GM21515 (cell line): Measurements from ENCODE around the gene CNOT6.
A peak's percentile ranks its signal among the peaks of the same experiment; 100 is the strongest.
"Not testable (repeated sequence)": the region's sequence is repeated elsewhere in the genome, so short reads cannot be mapped to it uniquely, and the experiment has no call there.

Experiments
- ATAC-seq: cut with Tn5 transposase; IDR thresholded peaks from one replicate; pipeline ENCODE4 v1.9.1; 2021; ENCODE audit not compliant: unreplicated experiment

CNOT6 gene

DNA sequence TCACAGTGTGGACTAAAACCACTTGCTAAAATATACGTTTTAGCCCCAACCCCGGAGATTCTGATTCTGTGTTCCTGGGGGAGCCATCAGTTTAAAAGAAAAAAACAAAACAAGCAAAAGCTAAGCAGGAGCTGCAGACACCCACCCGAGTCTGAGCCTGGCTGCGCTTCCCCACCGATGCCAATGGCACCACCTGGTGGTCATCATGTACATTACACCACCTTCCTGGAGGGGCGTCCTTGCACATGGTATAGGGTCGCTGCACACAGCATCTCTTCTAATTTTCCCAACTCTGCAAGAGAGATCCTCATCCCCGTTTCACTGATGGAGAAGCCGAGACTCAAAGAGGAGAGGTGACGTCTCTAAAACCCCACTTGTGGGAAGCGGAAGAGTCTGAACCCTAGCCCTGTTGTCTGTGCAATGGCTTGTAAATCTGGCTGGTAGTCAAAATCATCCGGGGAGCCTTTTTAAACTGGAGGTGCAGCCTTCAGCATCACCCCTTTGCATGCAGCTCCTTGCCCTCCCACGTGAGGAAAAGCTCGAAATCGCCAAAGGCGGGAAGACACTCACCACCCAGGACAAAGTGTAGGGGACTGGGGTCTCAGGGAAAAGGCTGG, 23.1 kb upstream of the CNOT6 start:
- ATAC-seq = peak; percentile 67

DNA sequence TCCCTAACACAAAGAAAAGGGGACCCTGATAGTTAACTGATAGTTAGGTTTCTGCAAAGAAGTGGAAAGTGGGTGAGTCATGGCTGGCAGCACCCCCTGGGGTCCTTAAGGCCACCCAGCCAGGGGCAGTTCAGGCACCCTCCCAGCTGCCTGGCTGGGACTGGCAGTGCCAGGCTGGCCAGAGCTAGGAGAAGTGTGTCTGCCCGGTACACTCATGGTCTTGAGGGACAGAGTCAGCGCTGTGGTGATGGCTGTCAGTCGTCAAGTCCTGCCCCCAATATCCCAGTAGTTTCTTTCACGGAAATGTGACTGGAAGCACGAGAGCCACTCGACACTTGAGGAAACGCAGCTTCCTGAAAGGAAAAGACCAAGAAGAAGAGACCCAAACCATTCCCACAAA, 22.3 kb upstream of the CNOT6 start:
- no peak for ATAC-seq

DNA sequence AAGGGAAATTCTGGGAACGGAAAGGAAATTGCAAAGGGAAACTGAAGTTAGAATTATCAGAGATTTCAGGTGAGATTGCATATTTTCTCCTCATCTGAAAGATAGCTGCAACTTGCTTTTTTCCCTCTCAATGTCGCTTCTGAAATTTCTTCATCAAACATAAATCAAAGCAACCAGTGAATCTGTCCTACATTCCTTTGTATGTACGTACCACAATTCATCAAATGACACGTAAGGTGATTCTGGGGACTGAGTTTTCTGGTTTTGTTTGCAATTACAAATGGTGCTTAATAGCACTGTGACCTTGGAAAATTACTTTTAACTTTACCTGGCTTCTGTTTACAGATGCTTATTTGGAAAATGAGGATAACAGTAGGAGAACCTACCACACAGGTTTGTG, 21.9 kb upstream of the CNOT6 start:
- ATAC-seq = no peak

DNA sequence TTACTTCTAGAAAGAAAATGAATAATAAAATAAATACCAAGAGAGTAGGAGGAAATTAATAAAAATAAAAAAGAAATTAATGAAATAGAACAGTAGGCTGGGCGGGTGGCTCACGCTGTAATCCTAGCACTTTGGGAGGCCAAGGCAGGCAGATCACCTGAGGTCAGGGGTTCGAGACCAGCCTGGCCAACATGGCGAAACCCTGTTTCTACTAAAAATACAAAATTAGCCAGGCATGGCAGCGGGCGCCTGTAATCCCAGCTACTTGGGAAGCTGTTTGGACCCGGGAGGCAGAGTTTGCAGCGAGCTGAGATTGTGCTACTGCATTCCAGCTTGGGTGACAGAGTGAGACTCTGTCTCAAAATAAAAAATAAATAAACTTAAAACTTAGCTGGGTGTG, 20.8 kb upstream of the CNOT6 start:
- ATAC-seq = not testable (repeated sequence)

DNA sequence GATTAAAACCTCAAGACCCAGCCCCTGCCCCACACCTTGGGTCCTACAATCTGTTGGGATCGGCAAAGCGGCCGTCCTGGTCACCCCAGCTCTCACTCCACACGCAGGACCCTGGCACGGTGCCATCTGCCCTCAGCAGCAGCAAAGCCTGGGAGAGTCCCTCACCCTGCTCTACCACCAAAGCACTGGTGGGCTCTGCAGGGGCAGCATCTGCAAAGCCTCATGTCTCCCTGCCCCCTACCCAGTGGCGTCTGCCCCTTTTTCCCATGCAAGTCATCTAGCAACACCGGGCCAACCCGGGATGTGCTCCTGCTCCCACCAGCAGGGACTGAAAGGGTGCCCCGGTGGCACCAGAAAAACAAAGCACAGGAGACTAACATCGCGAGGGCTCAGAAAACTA, 19.6 kb upstream of the CNOT6 start:
- no peak for ATAC-seq

DNA sequence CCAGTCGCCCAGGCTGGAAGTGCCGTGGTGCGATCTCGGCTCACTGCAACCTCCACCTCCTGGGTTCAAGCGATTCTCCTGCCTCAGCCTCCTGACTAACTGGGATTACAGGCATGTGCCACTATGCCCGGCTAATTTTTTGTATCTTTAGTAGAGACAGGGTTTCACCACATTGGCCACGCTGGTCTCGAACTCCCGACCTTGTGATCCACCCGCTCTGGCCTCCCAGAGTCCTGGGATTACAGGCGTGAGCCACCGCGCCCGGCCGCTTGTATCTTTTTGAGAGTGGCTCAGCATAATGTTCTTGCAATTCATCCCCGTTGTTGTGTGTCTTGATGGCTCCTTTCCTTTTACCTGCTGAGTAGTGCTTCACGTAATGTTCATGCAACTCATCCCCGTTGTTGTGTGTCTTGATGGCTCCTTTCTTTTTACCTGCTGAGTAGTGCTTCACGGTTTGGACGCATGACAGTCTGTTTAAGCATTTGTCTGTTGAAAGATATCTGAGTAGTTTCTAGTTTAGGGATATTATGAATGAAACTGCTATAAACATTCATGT, 18.1 kb upstream of the CNOT6 start:
- not testable (repeated sequence) for ATAC-seq

DNA sequence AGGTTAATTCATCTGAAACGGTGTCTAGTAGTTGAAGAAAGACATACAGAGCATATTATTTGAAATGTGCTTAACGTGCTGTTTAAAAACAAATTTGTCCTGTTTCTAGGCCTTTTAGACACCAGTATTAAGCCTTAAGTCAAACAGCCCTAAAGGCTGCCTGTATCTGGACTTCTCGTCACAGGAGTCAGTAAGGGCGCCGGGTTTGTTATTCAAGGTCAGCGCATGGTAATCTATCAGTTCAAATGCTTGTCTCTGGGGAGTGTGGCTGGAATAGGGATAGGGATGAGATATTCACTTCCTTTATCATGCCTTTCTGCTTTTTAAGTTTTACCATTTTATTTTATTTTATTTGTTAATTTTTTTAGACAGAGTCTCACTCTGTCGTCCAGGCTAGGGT, 9.4 kb upstream of the CNOT6 start:
- ATAC-seq = no peak

DNA sequence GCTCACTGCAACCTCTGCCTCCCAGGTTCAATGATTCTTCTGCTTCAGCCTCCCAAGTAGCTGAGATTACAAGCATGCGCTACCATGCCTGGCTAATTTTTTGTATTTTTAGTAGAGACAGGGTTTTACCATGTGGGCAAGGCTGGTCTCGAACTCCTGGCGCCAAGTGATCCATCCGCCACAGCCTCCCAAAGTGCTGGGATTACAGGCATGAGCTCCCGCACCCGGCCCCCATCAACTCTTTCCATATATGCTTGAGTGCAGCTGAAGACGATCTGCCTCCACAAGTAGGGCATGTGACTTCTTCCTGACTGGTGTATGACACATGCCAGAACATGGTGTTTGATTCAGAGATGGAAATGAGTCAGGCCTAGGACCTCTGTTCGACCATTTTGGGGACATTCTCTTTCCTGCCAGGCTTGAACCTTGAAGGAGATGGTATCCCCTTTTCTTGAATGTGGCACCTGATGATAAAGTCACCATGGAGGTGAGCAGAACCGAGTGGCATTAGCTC, 7.5 kb upstream of the CNOT6 start:
- no peak for ATAC-seq

DNA sequence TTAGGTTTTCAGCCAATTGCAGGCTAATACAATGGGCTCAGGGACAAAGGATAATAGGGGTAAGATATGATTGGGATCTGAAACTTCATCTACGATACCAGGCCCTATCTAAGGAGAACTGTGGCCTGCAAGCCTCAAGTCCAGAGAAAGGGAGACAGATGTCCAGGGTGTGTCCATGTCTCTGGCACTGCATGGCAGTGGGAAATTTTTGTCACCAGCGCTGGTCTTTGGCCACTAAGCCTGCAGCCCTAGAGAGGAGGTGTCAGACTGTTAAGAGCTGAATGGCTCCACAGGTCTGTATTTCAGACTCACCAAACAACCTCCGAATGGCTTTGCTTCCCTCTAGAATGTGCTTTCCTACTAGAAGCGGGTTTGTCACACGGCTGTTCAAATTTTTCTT, 6.6 kb upstream of the CNOT6 start:
- no peak for ATAC-seq

DNA sequence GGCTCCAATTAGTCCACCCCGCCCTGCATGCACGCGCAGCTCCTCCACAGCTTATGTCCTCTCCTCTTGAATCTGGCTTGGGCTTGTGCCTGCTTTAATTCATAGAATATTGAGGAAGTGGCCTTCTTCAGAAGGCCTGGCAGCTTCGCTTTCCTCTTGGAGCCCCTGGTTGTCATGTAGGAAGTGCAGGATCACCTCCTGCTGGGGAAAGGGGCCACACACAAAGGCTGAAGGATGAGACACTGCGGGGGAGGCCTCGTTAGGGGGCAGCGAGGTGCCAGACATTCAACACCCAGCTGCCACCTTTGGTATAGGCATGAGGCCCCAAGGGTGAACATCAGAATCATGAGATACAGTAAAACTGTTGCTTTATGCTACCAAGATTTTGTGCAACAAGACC, 2.7 kb upstream of the CNOT6 start:
- no peak for ATAC-seq

DNA sequence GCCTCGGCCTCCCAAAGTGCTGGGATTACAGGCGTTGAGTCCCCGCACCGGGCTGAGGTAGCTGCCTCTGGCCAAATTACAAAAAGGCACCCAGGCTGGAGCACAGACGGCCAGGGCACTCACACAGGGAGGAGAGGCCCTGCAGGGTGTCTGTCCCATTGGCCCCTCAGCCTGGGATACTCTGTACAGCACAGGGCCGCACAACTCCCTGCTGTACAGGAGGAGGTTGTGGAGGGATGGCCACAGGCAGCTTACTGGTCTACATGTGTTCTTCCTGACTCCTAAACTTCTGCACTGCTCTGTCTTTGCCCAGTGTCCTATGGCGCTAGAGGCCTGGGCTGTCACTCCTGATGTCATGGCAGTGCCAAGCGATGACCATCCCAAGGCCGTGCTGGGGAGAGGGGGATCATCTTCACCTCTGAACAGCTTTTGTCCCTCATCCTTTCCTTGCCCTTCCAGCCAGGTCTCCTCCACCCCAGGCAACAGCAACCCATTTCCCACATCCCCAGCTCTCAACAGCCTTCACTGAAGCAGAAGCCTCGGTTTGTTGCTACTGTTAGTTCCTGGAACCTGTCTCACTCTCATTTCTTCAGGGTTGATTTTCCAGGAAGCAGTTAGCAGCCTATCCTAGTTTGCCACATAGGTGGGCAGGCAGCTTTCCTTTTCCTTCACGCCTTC, 1.8 kb upstream of the CNOT6 start:
- no peak for ATAC-seq

DNA sequence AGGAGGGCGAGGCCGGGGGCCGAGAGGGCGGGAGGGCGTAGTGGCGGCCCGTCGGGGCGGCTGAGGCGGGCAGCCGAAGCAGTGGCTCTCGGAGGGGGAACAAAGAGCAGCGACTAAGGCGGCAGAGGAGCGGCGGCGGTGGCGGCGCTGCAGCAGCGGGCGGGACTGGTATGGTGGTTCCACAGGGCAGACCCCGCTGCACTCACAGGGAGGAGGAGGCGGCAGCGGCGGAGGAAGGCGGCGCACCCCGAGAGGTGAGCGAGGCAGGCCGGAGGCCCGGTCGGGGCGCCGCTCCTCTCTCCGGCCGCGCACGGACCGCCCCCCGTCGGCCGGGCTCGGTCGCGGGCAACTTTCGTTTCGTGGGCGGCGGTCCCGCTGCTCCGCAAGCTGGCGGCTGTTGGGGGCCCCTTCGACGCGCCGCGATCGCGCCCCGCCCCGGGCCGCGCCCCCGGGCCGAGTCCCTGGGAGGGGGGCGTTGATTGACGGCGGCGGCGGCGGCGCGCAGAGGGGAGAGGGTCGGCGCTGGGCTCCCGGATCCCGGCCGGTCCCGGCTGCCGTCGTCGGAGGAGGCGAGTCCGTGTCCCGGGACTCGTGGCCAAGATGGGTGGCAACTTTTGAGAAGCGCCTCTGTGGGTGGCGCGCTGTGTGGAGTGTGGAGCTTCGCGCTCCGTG, 467 bp downstream of the CNOT6 start:
- peak; percentile 41 for ATAC-seq

DNA sequence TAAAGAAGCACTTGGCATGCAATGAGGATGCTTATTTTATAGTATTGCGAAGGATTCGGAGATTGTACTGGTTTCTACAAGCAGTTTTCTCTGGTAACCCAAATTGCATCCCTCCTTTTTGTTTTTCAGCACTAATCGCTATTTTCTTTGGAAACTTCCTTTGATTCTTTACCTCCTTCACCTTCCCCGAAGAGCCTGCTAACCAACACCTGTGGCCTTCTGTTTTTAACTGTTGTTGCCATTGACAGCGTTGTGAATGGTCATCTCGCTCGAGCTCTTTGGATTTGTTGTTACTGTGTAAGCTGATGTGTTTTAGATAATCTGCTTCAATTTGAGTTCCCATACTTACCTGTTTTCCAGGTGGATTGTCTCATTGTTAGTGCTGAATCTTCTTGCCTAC, 1.1 kb downstream of the CNOT6 start:
- no peak for ATAC-seq

DNA sequence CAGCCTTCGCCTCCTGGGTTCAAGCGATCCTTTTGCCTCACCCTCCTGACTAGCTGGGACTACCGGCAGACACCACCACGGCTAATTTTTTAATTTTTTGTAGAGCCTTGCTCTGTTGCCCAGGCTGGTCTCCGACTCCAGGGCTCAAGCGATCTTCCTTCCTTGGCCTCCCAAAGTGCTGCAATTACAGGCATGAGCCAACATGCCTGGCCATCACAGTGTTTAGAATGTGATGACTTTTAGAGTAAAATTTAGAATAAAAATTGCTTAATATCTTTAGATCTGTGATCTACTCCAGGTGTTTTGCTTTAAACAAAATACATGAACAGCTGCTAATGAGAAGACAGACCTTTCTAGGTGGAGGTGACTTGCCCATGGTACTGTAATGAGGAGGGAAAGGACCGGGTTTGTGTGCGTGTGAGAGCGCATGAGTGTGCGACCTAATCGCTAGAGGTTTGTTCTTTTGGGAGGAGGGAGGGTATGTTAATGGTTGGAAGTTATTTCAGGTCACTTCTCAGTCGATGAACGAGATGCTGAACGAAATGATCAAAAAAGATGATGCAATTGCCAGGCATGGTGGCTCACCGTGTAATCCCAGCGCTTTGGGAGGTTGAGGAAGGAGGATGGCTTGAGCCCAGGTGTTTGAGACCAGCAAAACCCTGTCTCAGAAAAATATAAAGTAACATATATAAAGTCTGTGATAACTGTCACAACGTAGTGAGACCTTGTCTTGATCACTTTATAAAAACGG, 2.0 kb downstream of the CNOT6 start:
- ATAC-seq = no peak

DNA sequence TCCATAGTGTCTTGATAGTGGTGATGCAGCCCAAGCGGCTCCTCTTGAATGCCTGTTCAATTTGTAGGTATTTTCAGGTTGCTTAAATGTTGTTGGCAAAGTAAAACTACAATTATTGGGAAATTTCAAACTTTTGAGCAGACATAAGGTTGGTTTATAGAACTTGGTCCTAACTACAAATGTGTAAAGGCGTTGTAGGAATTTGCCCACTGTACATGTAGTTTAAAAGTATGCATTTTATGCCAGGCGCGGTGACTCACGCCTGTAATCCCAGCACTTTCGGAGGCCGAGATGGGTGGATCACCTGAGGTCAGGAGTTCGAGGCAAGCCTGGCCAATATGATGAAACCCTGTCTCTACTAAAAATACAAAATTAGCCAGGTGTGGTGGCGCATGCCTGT, 2.6 kb downstream of the CNOT6 start:
- not testable (repeated sequence) for ATAC-seq

DNA sequence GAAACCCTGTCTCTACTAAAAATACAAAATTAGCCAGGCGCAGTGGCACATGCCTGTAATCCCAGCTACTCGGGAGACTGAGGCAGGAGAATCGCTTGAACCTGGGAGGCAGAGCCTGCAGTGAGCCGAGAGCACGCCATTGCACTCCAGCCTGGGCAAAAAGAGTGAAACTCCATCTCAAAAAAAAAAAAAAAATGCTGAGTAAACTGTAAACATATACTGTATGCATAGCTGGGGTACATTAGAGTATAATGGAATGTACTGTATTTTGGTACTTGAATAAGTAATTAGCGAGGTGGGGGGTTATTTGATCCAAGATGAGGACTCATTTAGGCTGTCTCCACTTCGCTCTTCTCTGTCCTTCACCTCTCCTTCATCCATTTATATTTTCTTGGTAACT, 3.7 kb downstream of the CNOT6 start:
- not testable (repeated sequence) for ATAC-seq

DNA sequence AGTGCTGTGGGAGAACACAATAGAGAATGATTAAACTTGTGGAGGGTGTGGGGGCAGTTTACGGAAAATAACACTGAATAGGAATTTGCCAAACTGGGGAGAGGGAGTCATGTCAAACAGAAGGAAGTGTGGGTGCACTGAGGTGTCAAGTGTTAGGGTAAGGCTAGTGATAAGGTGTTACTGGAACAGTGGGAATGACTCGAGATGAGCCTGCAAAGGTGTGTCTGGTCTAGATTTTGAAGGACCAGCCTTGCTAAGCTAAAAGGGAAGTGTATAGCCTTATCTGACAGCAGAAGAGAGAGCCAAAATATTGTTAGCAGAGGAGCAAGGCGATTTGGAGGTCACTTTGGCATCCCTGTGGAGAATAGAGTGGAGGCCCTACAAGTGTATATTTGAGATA, 4.2 kb downstream of the CNOT6 start:
- ATAC-seq = no peak

DNA sequence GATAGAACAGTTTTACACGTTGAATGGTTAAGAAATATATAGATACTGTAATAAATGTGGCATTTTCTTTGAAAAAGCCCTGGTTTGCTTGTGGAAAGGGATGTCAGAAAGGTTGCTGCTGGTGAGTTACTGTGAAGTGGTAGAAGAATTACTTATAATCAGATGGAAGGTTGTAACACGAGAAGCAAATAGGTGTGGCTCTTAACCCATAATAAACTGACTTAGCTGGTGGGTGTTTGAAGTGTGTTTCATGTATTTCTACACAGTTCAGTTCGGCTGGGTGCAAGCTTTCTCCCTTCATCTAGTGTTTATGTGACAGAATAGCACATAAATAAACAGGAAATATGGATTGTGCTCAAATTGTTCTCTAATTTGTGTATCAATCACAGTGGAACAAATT, 5.5 kb downstream of the CNOT6 start:
- ATAC-seq = no peak

DNA sequence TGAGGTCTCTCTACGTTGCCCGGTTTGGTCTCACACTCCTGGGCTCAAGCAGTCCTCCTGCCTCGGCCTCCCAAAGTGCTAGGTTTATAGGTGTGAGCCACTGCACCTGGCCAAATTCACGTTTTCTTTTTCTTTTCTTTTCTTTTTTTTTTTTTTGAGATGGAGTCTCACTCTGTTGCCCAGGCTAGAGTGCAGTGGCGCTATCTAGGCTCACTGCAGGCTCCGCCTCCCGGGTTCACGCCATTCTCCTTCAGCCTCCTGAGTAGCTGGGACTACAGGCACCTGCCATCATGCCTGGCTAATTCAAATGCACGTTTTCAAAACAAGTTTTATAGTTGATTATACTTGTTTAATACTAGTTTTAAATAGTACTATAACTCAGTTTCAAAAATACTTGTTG, 6.1 kb downstream of the CNOT6 start:
- ATAC-seq = not testable (repeated sequence)

DNA sequence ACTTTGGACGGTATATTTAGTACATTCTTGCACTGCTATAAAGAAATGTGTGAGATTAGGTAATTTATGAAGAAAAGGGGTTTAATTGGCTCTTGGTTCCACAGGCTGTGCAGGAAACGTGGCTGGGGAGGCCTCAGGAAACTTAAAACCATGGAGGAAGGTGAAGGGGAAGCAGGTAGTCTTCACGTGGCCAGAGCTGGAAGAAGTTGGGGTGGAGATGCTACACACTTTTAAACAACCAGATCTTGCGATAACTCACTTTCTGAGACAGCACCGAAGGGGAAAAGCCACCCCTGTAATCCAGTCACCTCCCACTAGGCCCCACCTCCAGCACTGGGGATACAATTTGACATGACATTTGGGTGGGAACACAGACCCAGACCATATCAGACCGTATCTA, 13.5 kb downstream of the CNOT6 start:
- ATAC-seq = no peak

DNA sequence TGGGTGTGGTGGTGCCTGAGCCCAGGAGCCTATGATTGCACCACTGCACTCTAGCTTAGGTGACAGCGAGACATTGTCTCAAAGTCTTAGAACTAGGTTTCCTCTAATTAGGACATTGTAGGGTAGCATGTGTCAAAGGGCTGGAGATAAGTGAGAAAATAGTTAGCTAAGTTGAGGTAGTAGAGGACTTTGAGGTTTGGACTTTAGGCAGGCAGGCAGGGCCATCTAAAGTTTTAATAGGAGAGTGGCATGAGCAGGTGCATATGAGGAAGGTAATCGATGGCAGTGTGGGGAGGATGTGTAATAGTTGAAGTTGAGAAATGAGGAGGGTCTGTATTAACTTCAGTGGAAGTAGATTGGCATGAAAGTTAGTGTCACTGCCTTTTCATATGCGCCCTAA, 21.1 kb downstream of the CNOT6 start:
- ATAC-seq = no peak
